H9 (cell line): Measurements from ENCODE around the gene KLHL14. TPM values are rescaled to one million over a fixed set of nuclear protein-coding genes. Genes with fewer than 3 reads are reported as not detected.

Source experiments
- DNase-seq: peaks from one replicate; pipeline ENCODE4 v3.0.0-alpha.2; 2017
- H2AFZ ChIP-seq: one replicate; pipeline ENCODE4 v1.6.1; 2013; ENCODE audit warnings: mild to moderate bottlenecking, low read length, control low read depth, moderate library complexity
- H2AK5ac ChIP-seq: 2 replicates; pipeline ENCODE4 v1.6.1; 2013; ENCODE audit warnings: low read length, control low read depth, mixed read lengths; ENCODE audit not compliant: insufficient read length
- H2BK120ac ChIP-seq: one replicate; pipeline ENCODE4 v1.6.1; 2013; ENCODE audit warnings: low read depth, mild to moderate bottlenecking, low read length, control low read depth, inconsistent platforms; ENCODE audit not compliant: poor library complexity, severe bottlenecking
- H2BK12ac ChIP-seq: 2 replicates; pipeline ENCODE4 v1.6.1; 2013; ENCODE audit warnings: low read length, control low read depth, mixed read lengths, low read depth; ENCODE audit not compliant: insufficient read length
- H2BK15ac ChIP-seq: 2 replicates; pipeline ENCODE4 v1.6.1; 2013; ENCODE audit warnings: low read depth, low read length, control low read depth
- H2BK20ac ChIP-seq: one replicate; pipeline ENCODE4 v1.6.1; 2013; ENCODE audit warnings: low read depth, mild to moderate bottlenecking, low read length, control low read depth, inconsistent platforms; ENCODE audit not compliant: poor library complexity, severe bottlenecking
- H2BK5ac ChIP-seq: 2 replicates; pipeline ENCODE4 v1.6.1; 2013; ENCODE audit warnings: low read length, control low read depth, mixed read lengths; ENCODE audit not compliant: insufficient read length
- H3K14ac ChIP-seq: 2 replicates; pipeline ENCODE4 v1.6.1; 2013; ENCODE audit warnings: low read length, control low read depth; ENCODE audit not compliant: insufficient read depth
- H3K18ac ChIP-seq: 2 replicates; pipeline ENCODE4 v1.6.1; 2013; ENCODE audit warnings: low read depth, mild to moderate bottlenecking, mixed read lengths, low read length, control low read depth; ENCODE audit not compliant: insufficient read length
- H3K23ac ChIP-seq: 2 replicates; pipeline ENCODE4 v1.6.1; 2013; ENCODE audit warnings: low read length, control low read depth, mixed read lengths, low read depth; ENCODE audit not compliant: insufficient read length
- H3K23me2 ChIP-seq: 2 replicates; pipeline ENCODE4 v1.6.1; 2013; ENCODE audit warnings: low read depth, mild to moderate bottlenecking, mixed read lengths, low read length, control low read depth; ENCODE audit not compliant: insufficient read length, poor library complexity, severe bottlenecking
- H3K27ac ChIP-seq: 2 replicates; pipeline ENCODE4 v1.5.1; 2013; ENCODE audit warnings: low read length, control low read depth, mixed read lengths, low read depth; ENCODE audit not compliant: insufficient read length
- H3K27me3 ChIP-seq: 2 replicates; pipeline ENCODE4 v1.6.1; 2013; ENCODE audit warnings: low read length, control low read depth, inconsistent platforms; ENCODE audit not compliant: insufficient read depth
- H3K4ac ChIP-seq: 2 replicates; pipeline ENCODE4 v1.6.1; 2013; ENCODE audit warnings: low read depth, mild to moderate bottlenecking, control low read depth, inconsistent platforms, low read length, moderate library complexity
- H3K4me1 ChIP-seq: 2 replicates; pipeline ENCODE4 v1.6.1; 2013; ENCODE audit warnings: low read length, control low read depth, inconsistent platforms; ENCODE audit not compliant: insufficient read depth
- H3K4me2 ChIP-seq: 2 replicates; pipeline ENCODE4 v1.6.1; 2013; ENCODE audit warnings: low read length, control low read depth, mixed read lengths; ENCODE audit not compliant: insufficient read length, insufficient read depth
- H3K56ac ChIP-seq: 2 replicates; pipeline ENCODE4 v1.6.1; 2013; ENCODE audit warnings: low read depth, mild to moderate bottlenecking, mixed read lengths, low read length, control low read depth; ENCODE audit not compliant: insufficient read length
- H3K79me1 ChIP-seq: 2 replicates; pipeline ENCODE4 v1.6.1; 2013; ENCODE audit warnings: low read depth, mild to moderate bottlenecking, moderate library complexity, low read length, control low read depth, inconsistent platforms; ENCODE audit not compliant: insufficient read depth, poor library complexity, severe bottlenecking
- H3K79me2 ChIP-seq: 2 replicates; pipeline ENCODE4 v1.6.1; 2013; ENCODE audit warnings: low read length, control low read depth, inconsistent platforms; ENCODE audit not compliant: insufficient read depth
- H3K9ac ChIP-seq: 2 replicates; pipeline ENCODE4 v1.6.1; 2013; ENCODE audit warnings: low read length, control low read depth, mixed read lengths; ENCODE audit not compliant: insufficient read length; ENCODE audit errors: extremely low read depth
- H3K9me3 ChIP-seq: one replicate; pipeline ENCODE4 v1.6.1; 2013; ENCODE audit warnings: low read depth, low read length, inconsistent platforms; ENCODE audit not compliant: control insufficient read depth
- H3T11ph ChIP-seq: one replicate; pipeline ENCODE4 v1.6.1; 2013; ENCODE audit warnings: mild to moderate bottlenecking, low read length, control low read depth, inconsistent platforms
- H4K20me1 ChIP-seq: one replicate; pipeline ENCODE4 v1.6.1; 2013; ENCODE audit not compliant: control insufficient read depth, insufficient read length, insufficient read depth
- H4K5ac ChIP-seq: 2 replicates; pipeline ENCODE4 v1.6.1; 2013; ENCODE audit warnings: low read depth, mild to moderate bottlenecking, mixed read lengths, low read length, control low read depth; ENCODE audit not compliant: insufficient read length
- H4K8ac ChIP-seq: replicated peaks from 2 replicates; pipeline ENCODE4 v1.6.1; 2013; ENCODE audit warnings: low read length, control low read depth, mixed read lengths, low read depth; ENCODE audit not compliant: insufficient read length
- H4K91ac ChIP-seq: 2 replicates; pipeline ENCODE4 v1.6.1; 2013; ENCODE audit warnings: low read depth, mild to moderate bottlenecking, moderate library complexity, mixed read lengths, low read length, control low read depth; ENCODE audit not compliant: insufficient read length
- H3K27ac Mint-ChIP-seq, 3 experiments: 2 replicates in 2 of 3; 3 replicates in 1 of 3; pipeline ENCODE4 v1.8.0; 2020 to 2021; ENCODE audit warnings: mixed read lengths in 3 of 3, mild to moderate bottlenecking in 1 of 3, moderate library complexity in 1 of 3
- H3K27me3 Mint-ChIP-seq: 2 replicates; pipeline ENCODE4 v1.8.0; 2021; ENCODE audit warnings: low read depth, mild to moderate bottlenecking, moderate library complexity, mixed read lengths
- H3K36me3 Mint-ChIP-seq, 3 experiments: 2 replicates in 2 of 3; 3 replicates in 1 of 3; pipeline ENCODE4 v1.8.0; 2020 to 2021; ENCODE audit warnings: low read depth in 3 of 3, mixed read lengths in 3 of 3; ENCODE audit not compliant: insufficient read depth in 1 of 3
- H3K4me1 Mint-ChIP-seq, 2 experiments: 2 replicates each; pipeline ENCODE4 v1.8.0; 2020; ENCODE audit warnings: mixed read lengths in 2 of 2
- H3K4me3 Mint-ChIP-seq, 2 experiments: 2 replicates in 1 of 2; 3 replicates in 1 of 2; pipeline ENCODE4 v1.8.0; 2020 to 2021; ENCODE audit warnings: mild to moderate bottlenecking in 2 of 2, mixed read lengths in 2 of 2, moderate library complexity in 1 of 2
- H3K9me3 Mint-ChIP-seq, 2 experiments: 2 replicates in 1 of 2; 3 replicates in 1 of 2; pipeline ENCODE4 v1.8.0; 2020; ENCODE audit warnings: mild to moderate bottlenecking in 2 of 2, mixed read lengths in 2 of 2, moderate library complexity in 1 of 2
- WGBS: extraction: QIAGEN DNeasy Blood & Tissue Kit; methylation state at CpG from one replicate; pipeline ENCODE4 v1.1.7; 2013; ENCODE audit warnings: missing lambda C conversion rate, low lambda C conversion rate, mixed read lengths; ENCODE audit not compliant: insufficient read length; ENCODE audit errors: extremely low coverage; 5-methylcytosine and 5-hydroxymethylcytosine counted together
- total RNA-seq: library from RNA; stranded (reverse); gene quantifications from 2 replicates; pipeline ENCODE4 v1.2.1, GENCODE V29; 2021
- TF ChIP-seq, protein P1 (sequence below): fragments of 200-600 bp; sonication (generic); conservative IDR thresholded peaks from 3 replicates; pipeline ENCODE4 v1.8.0; 2021; ENCODE audit warnings: antibody characterized with exemption, mild to moderate bottlenecking

The KLHL14 gene
- total RNA-seq, 1 experiment from 2014 or later, result 1.0 TPM

DNA sequence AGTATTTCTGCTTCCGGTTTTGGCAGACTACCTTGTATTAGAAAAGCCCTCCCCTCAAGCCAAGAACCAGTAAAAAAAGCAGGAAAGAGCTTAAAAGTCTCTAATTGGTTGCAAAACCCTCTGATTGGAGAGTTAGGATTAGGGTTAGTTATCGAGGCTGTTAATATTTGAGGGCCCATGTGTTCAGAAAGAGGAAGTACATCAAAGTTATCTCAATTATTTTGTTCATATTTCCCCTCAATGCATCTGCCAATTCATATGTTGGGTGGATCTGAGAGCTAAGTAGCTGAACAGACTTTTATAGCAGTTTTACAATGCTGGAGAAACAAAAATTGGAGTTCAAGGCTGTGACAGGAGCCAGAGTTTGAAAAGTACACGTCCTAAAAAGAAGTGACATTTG is 43.1 kb upstream of the KLHL14 start:
- H2AK5ac ChIP-seq, result no peak overlapping the region
- no peaks in the 10 kb centered on the region for H3K79me2 ChIP-seq
- H3K4me1 ChIP-seq, result no peaks in the 10 kb centered on the region
- H2AFZ ChIP-seq, result no peak overlapping the region
- no peak for DNase-seq
- TF ChIP-seq, protein P1, sequence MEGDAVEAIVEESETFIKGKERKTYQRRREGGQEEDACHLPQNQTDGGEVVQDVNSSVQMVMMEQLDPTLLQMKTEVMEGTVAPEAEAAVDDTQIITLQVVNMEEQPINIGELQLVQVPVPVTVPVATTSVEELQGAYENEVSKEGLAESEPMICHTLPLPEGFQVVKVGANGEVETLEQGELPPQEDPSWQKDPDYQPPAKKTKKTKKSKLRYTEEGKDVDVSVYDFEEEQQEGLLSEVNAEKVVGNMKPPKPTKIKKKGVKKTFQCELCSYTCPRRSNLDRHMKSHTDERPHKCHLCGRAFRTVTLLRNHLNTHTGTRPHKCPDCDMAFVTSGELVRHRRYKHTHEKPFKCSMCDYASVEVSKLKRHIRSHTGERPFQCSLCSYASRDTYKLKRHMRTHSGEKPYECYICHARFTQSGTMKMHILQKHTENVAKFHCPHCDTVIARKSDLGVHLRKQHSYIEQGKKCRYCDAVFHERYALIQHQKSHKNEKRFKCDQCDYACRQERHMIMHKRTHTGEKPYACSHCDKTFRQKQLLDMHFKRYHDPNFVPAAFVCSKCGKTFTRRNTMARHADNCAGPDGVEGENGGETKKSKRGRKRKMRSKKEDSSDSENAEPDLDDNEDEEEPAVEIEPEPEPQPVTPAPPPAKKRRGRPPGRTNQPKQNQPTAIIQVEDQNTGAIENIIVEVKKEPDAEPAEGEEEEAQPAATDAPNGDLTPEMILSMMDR, result no peak
- Mint-ChIP-seq H3K36me3 (no peaks in the 10 kb centered on the region), H3K9me3 (no peaks in the 10 kb centered on the region; a peak in 1 of 5 replicates), H3K4me1 (no peaks in the 10 kb centered on the region), H3K4me3 (no peak overlapping the region), H3K27ac (no peak overlapping the region), H3K27me3 (no peaks in the 10 kb centered on the region)
- H3K56ac ChIP-seq, result no peak overlapping the region
- no peak overlapping the region for H3K9ac ChIP-seq
- no peak overlapping the region for H4K8ac ChIP-seq
- H3K18ac ChIP-seq, result no peak overlapping the region
- H3K9me3 ChIP-seq, result no peaks in the 10 kb centered on the region
- no CpG with 5 or more reads among the region's 3 CpGs for WGBS
- H2BK20ac ChIP-seq, result no peak overlapping the region
- no peak overlapping the region for H3K23ac ChIP-seq
- no peak overlapping the region for H3K27ac ChIP-seq
- no peak overlapping the region for H2BK12ac ChIP-seq
- H4K20me1 ChIP-seq, result no peaks in the 10 kb centered on the region
- no peak overlapping the region for H3T11ph ChIP-seq
- no peak overlapping the region for H3K4ac ChIP-seq
- no peaks in the 10 kb centered on the region for H3K23me2 ChIP-seq
- H3K27me3 ChIP-seq, result no peaks in the 10 kb centered on the region
- no peak overlapping the region for H2BK5ac ChIP-seq
- no peak overlapping the region for H3K14ac ChIP-seq
- H3K4me2 ChIP-seq, result no peak overlapping the region
- H3K79me1 ChIP-seq, result no peaks in the 10 kb centered on the region
- no peak overlapping the region for H2BK15ac ChIP-seq
- H4K5ac ChIP-seq, result no peak overlapping the region
- H4K91ac ChIP-seq, result no peak overlapping the region
- no peak overlapping the region for H2BK120ac ChIP-seq
